Measurements from ENCODE around the gene GPSM1.

Gene GPSM1

GRCh38 chr9:136304981-136305380, 22.4 kb upstream of the GPSM1 start:
- no peak for DNase-seq (ENCODE audit: low read depth in 2 of 2)

- DNase-seq (ENCODE audit: low read depth in 2 of 2) = no peak
These were observed 21.5 kb upstream of the GPSM1 start for GRCh38 chr9:136305804-136306203.

GRCh38 chr9:136306211-136307208, 20.8 kb upstream of the GPSM1 start:
- no peak for DNase-seq (ENCODE audit: low read depth in 2 of 2)

DNA sequence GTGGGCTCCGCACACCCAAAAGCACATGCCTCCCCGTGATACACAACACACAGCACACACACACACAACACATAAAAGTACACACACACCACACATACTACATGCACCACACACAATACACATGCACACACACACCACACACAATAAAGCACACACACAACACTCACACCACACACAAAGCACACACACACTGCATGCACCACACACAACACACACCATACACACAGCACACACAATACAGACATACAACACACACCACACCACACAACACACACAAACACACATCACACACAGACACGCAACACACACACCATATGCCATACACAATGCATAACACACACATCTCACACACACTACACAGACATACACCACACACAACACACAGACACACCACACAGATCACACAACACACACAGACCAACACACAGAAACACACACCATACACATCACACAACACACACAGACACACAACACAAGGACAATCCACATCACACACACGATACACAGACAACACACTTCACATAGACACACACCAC, 20.1 kb upstream of the GPSM1 start:
- no peak for DNase-seq (ENCODE audit: low read depth in 2 of 2)

- DNase-seq (ENCODE audit: low read depth in 2 of 2) = no peak
These were observed 19.2 kb upstream of the GPSM1 start for GRCh38 chr9:136308006-136308701.

DNA sequence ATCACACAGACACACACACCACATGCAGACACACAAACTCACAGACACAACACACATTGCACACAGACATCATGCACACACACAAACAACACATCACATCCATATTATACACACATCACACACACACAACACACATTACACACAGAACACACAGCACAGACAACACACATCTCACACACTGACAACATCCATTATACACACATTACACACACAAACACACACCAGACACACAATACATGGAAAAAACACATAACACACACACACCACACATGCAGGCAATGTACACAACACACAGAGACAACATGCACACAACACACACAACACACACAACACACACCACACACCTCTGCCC, 18.7 kb upstream of the GPSM1 start:
- no peak for DNase-seq (ENCODE audit: low read depth in 2 of 2)

DNA sequence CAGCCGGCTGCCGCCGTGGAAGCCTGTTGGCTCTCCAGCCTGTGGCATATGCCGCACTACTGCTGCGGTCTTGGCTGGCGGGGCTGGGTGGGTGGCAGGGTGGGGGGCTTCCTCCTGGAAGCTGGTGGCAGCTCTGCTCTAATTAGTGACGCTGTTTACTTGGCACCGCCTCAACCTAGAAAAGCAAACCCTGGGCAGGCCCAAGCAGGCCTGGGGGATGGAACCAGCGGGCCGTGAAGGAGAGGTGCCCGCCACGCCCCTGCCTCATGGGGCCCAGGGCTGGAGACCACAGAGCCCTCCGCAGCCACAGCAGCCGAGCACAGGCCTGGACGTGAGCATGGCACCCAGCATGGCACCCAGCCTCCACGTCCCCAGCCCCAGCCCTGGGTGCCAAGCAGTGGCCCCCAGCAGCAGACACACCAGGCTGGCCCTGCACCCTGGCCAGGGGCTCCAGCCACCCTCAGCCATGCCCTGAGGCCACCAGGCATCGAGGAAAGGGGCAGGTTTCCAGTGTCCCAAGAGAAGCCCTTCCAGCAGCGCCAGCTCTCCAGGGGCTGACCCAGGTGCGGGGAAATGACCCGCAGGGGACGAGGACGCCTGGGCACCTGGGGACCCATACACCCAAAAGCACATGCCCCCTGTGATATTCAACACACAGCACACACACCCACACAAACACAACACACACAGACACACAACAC, 18.1 kb upstream of the GPSM1 start:
- no peak for DNase-seq (ENCODE audit: low read depth in 2 of 2)

- no peak for DNase-seq (ENCODE audit: low read depth in 2 of 2)
These were observed 17.5 kb upstream of the GPSM1 start for GRCh38 chr9:136309806-136310220.

DNA sequence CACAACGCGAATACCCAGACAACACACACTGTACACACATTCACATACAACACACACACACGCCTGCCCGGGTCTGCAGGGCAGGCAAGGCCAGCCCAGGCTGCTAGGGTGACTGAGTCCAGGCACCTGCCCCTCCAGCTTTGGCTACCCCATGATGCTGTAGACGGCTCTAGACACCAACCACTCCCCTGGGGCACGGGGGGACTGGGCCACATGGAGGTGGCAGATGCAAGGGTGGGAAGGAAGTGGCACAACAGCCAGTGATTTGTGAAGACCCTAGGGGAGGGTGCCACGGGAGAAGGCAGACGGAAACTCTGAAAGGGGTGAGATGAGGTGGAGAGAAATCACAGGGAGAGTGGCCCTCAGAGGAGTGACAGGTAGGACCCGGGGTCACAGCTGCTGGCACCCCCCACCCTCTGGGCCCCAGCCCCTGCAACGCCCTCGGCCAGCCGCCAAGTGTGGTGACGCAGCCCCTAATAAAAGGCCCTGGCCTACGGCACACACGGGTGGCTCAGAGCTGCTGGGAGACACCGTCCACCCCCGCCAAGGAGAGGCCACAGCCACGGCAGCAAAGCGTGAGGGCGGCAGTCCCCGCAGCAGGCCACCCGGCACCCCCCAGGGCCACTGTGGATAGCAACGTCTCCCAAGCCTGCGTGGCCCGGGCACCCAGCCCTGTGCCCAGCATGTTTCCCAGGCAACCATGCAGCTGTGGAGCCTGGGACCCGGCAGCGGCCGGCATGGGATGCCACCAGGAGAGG, 16.9 kb upstream of the GPSM1 start:
- no peak for DNase-seq (ENCODE audit: low read depth in 2 of 2)

GRCh38 chr9:136311051-136312008, 16.0 kb upstream of the GPSM1 start:
- no peak for DNase-seq (ENCODE audit: low read depth in 2 of 2)

- DNase-seq (ENCODE audit: low read depth in 2 of 2) = no peak
These were observed 15.3 kb upstream of the GPSM1 start for GRCh38 chr9:136312009-136312375.

DNA sequence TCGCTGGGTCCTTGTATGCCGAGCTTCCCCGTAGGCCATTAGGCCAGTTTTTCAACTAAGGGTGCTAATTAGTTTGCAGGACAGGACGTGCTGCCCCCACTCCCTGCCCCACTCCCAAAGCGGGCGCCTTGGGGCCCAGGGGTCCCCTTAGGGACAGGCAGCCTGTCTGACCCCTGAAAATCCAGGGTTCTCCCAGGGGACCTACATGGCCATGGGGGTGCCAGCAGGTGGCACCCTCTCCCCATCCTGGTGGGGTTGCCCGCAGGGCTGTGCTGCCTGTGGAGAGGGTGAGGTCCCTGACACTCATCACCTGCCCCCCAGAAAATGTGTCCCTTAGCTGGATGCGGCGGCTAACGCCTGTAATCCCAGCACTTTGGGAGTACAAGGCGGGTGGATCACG, 14.9 kb upstream of the GPSM1 start:
- DNase-seq (ENCODE audit: low read depth in 2 of 2) = peak; percentile 37 to 48

GRCh38 chr9:136313111-136314055, 14.0 kb upstream of the GPSM1 start:
- no peak for DNase-seq (ENCODE audit: low read depth in 2 of 2)

GRCh38 chr9:136314056-136314416, 13.3 kb upstream of the GPSM1 start:
- no peak for DNase-seq (ENCODE audit: low read depth in 2 of 2)

GRCh38 chr9:136314944-136315343, 12.4 kb upstream of the GPSM1 start:
- no peak for DNase-seq (ENCODE audit: low read depth in 2 of 2)

GRCh38 chr9:136316271-136316751, 11.0 kb upstream of the GPSM1 start:
- DNase-seq (ENCODE audit: low read depth in 2 of 2) = no peak

DNA sequence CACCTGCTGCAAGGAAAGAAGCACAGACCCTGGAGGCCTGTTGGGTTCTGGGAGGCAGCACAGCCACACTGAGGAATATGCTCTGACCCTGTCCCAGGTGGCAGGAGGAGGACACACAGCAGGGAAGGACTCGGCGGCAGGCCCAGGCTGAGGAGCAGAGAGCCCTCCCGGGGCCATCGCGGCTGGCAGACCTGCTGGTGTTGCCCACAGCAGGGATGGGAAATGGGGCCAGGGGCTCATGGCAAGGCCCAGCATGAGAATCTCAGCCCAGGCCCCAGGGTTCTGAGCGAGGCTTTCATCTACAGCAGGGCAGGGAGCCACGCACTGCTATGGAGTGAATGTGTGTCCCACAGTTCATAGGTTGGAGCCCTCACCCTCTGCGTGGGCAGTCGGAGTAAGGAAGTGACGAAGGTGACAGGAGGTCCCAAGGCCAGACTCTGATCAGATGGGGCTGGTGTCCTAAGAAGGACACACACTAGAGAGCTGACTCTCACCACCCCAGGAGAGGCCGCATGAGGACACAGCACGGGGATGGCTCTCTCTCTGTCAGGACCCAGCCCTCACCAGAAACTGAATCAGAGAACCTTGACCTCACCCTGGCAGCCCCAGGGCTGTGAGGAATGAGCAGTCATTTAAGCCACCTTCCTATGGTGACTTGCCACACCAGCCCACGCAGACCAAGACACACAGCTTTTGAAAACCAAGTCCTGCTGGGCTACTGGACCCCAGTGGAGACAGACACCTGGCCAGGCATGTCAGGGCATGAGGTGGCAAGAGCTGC, 10.3 kb upstream of the GPSM1 start:
- no peak for DNase-seq (ENCODE audit: low read depth in 2 of 2)

DNA sequence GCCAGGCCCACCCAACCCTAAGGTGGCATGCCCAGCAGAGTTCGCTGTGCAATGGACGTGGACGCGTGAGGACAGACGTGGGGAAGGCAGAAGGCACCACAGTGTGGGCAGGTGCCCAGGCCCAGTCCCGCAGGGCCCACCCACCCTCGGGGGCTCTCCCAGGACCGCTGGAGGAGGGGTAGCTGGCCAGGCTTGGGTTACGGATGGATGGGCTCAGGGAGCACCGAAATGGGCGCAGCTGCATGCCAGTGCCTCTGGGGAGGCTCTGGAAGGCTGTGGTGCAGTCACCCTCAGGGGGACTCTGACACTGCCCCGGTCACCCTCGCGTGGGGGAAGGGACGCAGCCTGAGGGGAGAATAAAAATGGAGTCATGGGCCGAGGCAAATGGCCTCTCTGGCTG, 9.6 kb upstream of the GPSM1 start:
- no peak for DNase-seq (ENCODE audit: low read depth in 2 of 2)
